NCI-H82 treated with DMSO at 0.1 percent for 48 hours (cell line): Measurements from ENCODE around the gene USP53.
"Not testable (repeated sequence)": the region's sequence is repeated elsewhere in the genome, so short reads cannot be mapped to it uniquely, and the experiment has no call there.

Experiments
- DNase-seq: peaks from one replicate; lab custom pipeline; 2025; ENCODE audit not compliant: unreplicated experiment; lab: John Stamatoyannopoulos, UW

Gene USP53

GRCh38 chr4:119227690-119228089 lies 15.2 kb downstream of the USP53 start:
- DNase-seq = no peak

GRCh38 chr4:119228406-119228805 lies 15.9 kb downstream of the USP53 start:
- no peak for DNase-seq

- DNase-seq = no peak
Measured at GRCh38 chr4:119229908-119230687, 17.6 kb downstream of the USP53 start.

- no peak for DNase-seq
Measured at GRCh38 chr4:119231491-119231890, 19.0 kb downstream of the USP53 start.

- no peak for DNase-seq
Measured at GRCh38 chr4:119232286-119232685, 19.8 kb downstream of the USP53 start.

GRCh38 chr4:119233191-119233590 lies 20.7 kb downstream of the USP53 start:
- no peak for DNase-seq

- no peak for DNase-seq
Measured at GRCh38 chr4:119233750-119234149, 21.2 kb downstream of the USP53 start.

GRCh38 chr4:119237201-119237600 lies 24.7 kb downstream of the USP53 start:
- DNase-seq = no peak

- DNase-seq = no peak
Measured at GRCh38 chr4:119237642-119238041, 25.1 kb downstream of the USP53 start.

GRCh38 chr4:119238068-119238722 lies 25.7 kb downstream of the USP53 start:
- no peak for DNase-seq

GRCh38 chr4:119240128-119240527 lies 27.6 kb downstream of the USP53 start:
- DNase-seq = no peak

GRCh38 chr4:119240568-119240967 lies 28.1 kb downstream of the USP53 start:
- DNase-seq = no peak

GRCh38 chr4:119242417-119242816 lies 29.9 kb downstream of the USP53 start:
- DNase-seq = no peak

GRCh38 chr4:119243868-119244267 lies 31.4 kb downstream of the USP53 start:
- DNase-seq = no peak

- DNase-seq = no peak
Measured at GRCh38 chr4:119244344-119244743, 31.8 kb downstream of the USP53 start.

- DNase-seq = no peak
Measured at GRCh38 chr4:119244832-119245231, 32.3 kb downstream of the USP53 start.

- DNase-seq = no peak
Measured at GRCh38 chr4:119246177-119246733, 33.7 kb downstream of the USP53 start.

GRCh38 chr4:119251037-119251436 lies 38.5 kb downstream of the USP53 start:
- DNase-seq = not testable (repeated sequence)

- not testable (repeated sequence) for DNase-seq
Measured at GRCh38 chr4:119255223-119255622, 42.7 kb downstream of the USP53 start.

GRCh38 chr4:119260528-119260927 lies 48.0 kb downstream of the USP53 start:
- no peak for DNase-seq

GRCh38 chr4:119261986-119262385 lies 49.5 kb downstream of the USP53 start:
- no peak for DNase-seq

- no peak for DNase-seq
Measured at GRCh38 chr4:119264743-119265142, 52.2 kb downstream of the USP53 start.
